ENCODE data around the gene HNRNPUL2. TPM values are rescaled to one million over a fixed set of nuclear protein-coding genes. Genes with fewer than 3 reads are reported as not detected.
"Not testable (repeated sequence)": the region's sequence is repeated elsewhere in the genome, so short reads cannot be mapped to it uniquely, and the experiment has no call there.

HNRNPUL2 gene
- total and polyA plus RNA-seq, 4 experiments from 2014 or later = 0.30 to 83.4 (median 41.4) TPM

DNA sequence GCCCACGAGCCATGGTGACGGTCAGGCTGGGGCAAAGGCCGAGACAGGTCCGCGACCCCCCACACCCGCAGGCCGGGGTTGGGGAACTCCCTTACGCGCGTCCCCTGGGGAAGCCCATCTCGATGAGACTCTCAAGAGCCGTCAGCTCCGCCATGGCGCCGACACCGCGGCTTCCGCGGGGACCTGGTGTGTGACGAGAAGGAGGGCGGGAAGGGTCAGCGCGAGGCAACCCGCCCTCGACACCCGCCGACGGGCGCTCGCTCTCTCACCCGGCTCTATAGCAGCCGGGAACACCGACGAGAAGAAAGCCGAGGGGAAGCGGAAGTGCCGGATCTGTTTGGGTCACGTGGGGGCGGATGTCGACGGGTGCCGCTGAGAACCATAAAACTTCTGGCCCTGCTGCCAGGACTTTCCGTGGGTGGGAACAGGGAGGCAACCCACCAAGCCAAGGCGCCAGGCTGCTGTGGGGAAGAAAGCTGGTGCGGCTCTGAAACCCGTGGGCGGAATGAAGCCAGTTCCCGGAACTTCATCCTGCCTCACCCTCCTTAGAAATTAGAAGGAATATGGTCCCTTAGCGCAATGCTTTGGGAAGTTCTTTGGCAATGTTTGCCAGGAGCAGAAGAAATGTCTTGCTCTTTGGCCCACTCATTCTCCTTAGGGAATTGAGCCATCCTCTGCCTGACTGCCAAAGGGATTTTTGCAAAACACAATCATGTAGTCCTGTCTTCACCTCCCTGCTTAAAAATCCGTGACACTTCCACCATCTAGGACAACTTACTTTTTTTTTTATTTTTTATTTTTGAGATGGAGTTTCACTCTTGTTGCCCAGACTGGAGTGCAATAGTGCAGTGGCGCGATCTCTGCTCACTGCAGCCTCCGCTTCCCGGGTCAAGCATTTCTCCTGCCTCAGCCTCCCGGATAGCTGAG lies 48.2 kb downstream of the HNRNPUL2 start, which contains the start of gene UBXN1:
TSS of gene UBXN1 (minus strand) at position 304 of the 927 bp plus-strand sequence. CDS start at position 154, 150 bp downstream.
- ChIA-PET CTCF (ENCODE audit: partially characterized antibody) (interaction anchor here (0.9 to 2.8 kb wide), 5 partner anchors 10 to 185 kb away, joined by 3 to 42 read pairs (median 5); partner anchors contain the start of genes C11orf98, CSKMT and LRRN4CL), POLR2A (ENCODE audit: partially characterized antibody) (interaction anchor here (0.6 to 19.7 kb wide), 16 partner anchors 8 to 254 kb away, joined by 3 to 494 read pairs (median 8); partner anchors contain the start of genes B3GAT3, BSCL2, C11orf98 and CSKMT)
- Histone ChIP-seq H3K36me3 (ENCODE audit: insufficient read depth, low read length) (peaks cover 15% of the 10 kb centered on the region), H3K9me3 (ENCODE audit: control insufficient read depth in 1 of 2, low read length in 2 of 2) (no peaks in the 10 kb centered on the region), H3K27ac (ENCODE audit: low read depth, low read length) (peak within 1 kb of the TSS; percentile 98), H3K4me1 (ENCODE audit: insufficient read depth, low read length) (peaks cover 37% of the 10 kb centered on the region), H3K27me3 (ENCODE audit: insufficient read depth, low read length) (no peaks in the 10 kb centered on the region), H3K4me3 (ENCODE audit: low read length in 2 of 2) (peak within 1 kb of the TSS; percentile 58 to 95)
- Mint-ChIP-seq H3K4me1 (peaks cover 16 to 50% (median 31%) of the 10 kb centered on the region in 4 donors), H3K36me3 (peaks cover 18 to 33% of the 10 kb centered on the region in 2 donors), H3K4me3 (peak within 1 kb of the TSS; percentile 87 to 98 (median 92)), H3K9me3 (no peaks in the 10 kb centered on the region), H3K27me3 (no peaks in the 10 kb centered on the region), H3K27ac (peak within 1 kb of the TSS; percentile 86 to 99 (median 95))
- peak; percentile 80 to 90 (median 82) for DNase-seq
- intact Hi-C loops (cut with micrococcal nuclease) = loop anchor here (1.0 to 5.0 kb wide), 6 partner anchors 8 to 257 kb away; partner anchors contain the start of genes C11orf98, CSKMT, INTS5 and UQCC3

DNA sequence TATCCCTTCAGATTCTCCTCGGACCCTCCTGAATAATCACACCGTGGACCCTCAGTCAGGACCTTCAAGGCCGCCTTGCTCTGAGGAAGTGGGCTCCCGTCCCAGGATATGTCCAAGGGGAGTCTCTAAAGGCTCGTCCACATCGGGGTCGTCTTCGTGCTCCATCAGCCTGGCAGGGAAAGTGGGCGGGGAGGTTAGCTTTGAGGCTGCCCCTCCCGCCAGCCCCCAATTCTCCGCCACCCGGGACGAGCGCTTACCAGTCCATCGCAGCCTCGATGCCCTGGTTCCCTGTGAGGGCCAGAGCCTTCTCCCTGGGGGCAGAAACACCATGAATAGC lies 48.9 kb downstream of the HNRNPUL2 start:
- H3K9me3 Mint-ChIP-seq = no peaks in the 10 kb centered on the region
- H3K4me3 ChIP-seq (ENCODE audit: low read length in 2 of 2) = peak overlapping the region; percentile 58 to 95
- no peaks in the 10 kb centered on the region for H3K27me3 ChIP-seq (ENCODE audit: insufficient read depth, low read length)
- H3K36me3 Mint-ChIP-seq = peaks cover 18 to 36% of the 10 kb centered on the region in 2 donors
- no peaks in the 10 kb centered on the region for H3K27me3 Mint-ChIP-seq
- ChIA-PET POLR2A (ENCODE audit: partially characterized antibody) (interaction anchor here (0.6 to 19.7 kb wide), 10 partner anchors 7 to 178 kb away, joined by 3 to 494 read pairs (median 8); partner anchors contain the start of genes BSCL2, C11orf98, CSKMT and GNG3), CTCF (ENCODE audit: partially characterized antibody) (no interaction called here)
- peak overlapping the region; percentile 98 for H3K27ac ChIP-seq (ENCODE audit: low read depth, low read length)
- peaks cover 43% of the 10 kb centered on the region for H3K4me1 ChIP-seq (ENCODE audit: insufficient read depth, low read length)
- intact Hi-C loops (cut with micrococcal nuclease) = loop anchor here (2.0 to 5.0 kb wide), 4 partner anchors 14 to 256 kb away; partner anchors contain the start of genes C11orf98, CSKMT and INTS5
- H3K9me3 ChIP-seq (ENCODE audit: control insufficient read depth in 1 of 2, low read length in 2 of 2) = no peaks in the 10 kb centered on the region
- H3K4me3 Mint-ChIP-seq = peak overlapping the region; percentile 87 to 98 (median 92)
- DNase-seq = no peak
- H3K27ac Mint-ChIP-seq = peak overlapping the region; percentile 86 to 99 (median 95)
- peaks cover 17 to 51% (median 34%) of the 10 kb centered on the region in 4 donors for H3K4me1 Mint-ChIP-seq
- H3K36me3 ChIP-seq (ENCODE audit: insufficient read depth, low read length) = peaks cover 15% of the 10 kb centered on the region

DNA sequence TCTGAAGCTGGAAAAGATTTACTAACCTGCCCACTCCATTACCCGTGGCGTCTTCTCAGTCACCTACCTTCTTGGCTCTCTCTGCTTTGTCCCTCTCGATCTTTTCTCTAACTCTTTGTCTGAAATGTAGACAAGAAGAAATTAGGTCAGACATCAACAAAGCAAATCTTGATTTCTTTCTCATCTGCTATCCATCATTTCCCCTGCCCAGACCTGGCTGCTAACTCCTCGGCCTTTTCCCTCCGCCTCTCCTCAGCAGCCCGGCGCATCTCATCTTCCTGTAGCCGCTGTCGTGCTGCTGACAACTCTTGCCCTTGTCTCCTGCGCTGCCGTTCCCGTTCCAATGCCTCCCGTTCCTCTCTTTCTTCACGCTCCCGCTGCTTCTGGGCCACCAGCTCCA lies 49.5 kb downstream of the HNRNPUL2 start:
- Histone ChIP-seq H3K36me3 (ENCODE audit: insufficient read depth, low read length) (peaks cover 15% of the 10 kb centered on the region), H3K27ac (ENCODE audit: low read depth, low read length) (peak overlapping the region; percentile 98), H3K4me1 (ENCODE audit: insufficient read depth, low read length) (peaks cover 50% of the 10 kb centered on the region), H3K4me3 (ENCODE audit: low read length in 2 of 2) (peak overlapping the region; percentile 17 to 95), H3K9me3 (ENCODE audit: control insufficient read depth in 1 of 2, low read length in 2 of 2) (no peaks in the 10 kb centered on the region), H3K27me3 (ENCODE audit: insufficient read depth, low read length) (no peaks in the 10 kb centered on the region)
- Mint-ChIP-seq H3K4me1 (peaks cover 18 to 58% (median 38%) of the 10 kb centered on the region in 4 donors), H3K27me3 (no peaks in the 10 kb centered on the region), H3K9me3 (no peaks in the 10 kb centered on the region), H3K27ac (peak overlapping the region; percentile 86 to 99 (median 95)), H3K4me3 (peak overlapping the region; percentile 87 to 98 (median 92)), H3K36me3 (peaks cover 18 to 39% of the 10 kb centered on the region in 2 donors)
- intact Hi-C loops (cut with micrococcal nuclease) = loop anchor here (2.0 to 5.0 kb wide), 4 partner anchors 13 to 255 kb away; partner anchors contain the start of genes C11orf98, CSKMT and INTS5
- ChIA-PET CTCF (ENCODE audit: partially characterized antibody) (interaction anchor here (1.4 to 1.6 kb wide), 2 partner anchors 10 to 13 kb away, joined by 3 to 6 read pairs; partner anchors contain the start of genes C11orf98 and CSKMT), POLR2A (ENCODE audit: partially characterized antibody) (interaction anchor here (1.3 to 19.7 kb wide), 10 partner anchors 11 to 179 kb away, joined by 3 to 494 read pairs (median 5); partner anchors contain the start of genes C11orf98, CSKMT, GANAB and MTA2)
- DNase-seq = no peak

DNA sequence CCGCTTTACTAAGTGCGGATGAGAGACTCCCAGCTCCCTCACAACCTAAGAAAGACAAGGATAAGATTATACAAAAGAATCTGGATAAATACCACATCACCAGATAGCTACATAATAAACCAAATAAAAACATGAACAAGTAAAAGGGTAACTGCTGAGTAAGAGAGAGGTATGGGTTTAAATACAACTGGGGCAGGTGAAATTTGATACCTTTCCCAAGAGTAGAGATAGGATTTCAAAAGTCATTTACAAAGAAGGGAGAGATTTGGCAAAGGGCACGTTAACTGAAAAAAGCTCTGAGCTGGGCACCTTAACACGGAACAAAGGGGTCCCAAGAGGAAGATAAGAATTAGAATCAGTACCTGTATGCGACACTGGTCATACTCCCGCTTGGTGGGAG lies 50.1 kb downstream of the HNRNPUL2 start:
- Mint-ChIP-seq H3K27ac (peak overlapping the region; percentile 76 to 99 (median 91)), H3K9me3 (no peaks in the 10 kb centered on the region), H3K27me3 (no peaks in the 10 kb centered on the region), H3K4me1 (peaks cover 19 to 64% (median 42%) of the 10 kb centered on the region in 4 donors), H3K4me3 (peak overlapping the region; percentile 59 to 98 (median 91)), H3K36me3 (peaks cover 18 to 41% of the 10 kb centered on the region in 2 donors)
- H3K27ac ChIP-seq (ENCODE audit: low read depth, low read length) = peak overlapping the region; percentile 98
- no peak for DNase-seq
- CTCF ChIA-PET (ENCODE audit: partially characterized antibody) = interaction anchor here (0.8 to 1.6 kb wide), 3 partner anchors 10 to 109 kb away, joined by 3 to 6 read pairs (median 3); partner anchors contain the start of genes C11orf98 and CSKMT
- no peaks in the 10 kb centered on the region for H3K27me3 ChIP-seq (ENCODE audit: insufficient read depth, low read length)
- no peak overlapping the region for H3K4me3 ChIP-seq (ENCODE audit: low read length in 2 of 2)
- H3K4me1 ChIP-seq (ENCODE audit: insufficient read depth, low read length) = peaks cover 56% of the 10 kb centered on the region
- intact Hi-C loops (cut with micrococcal nuclease) = loop anchor here (5.0 kb wide), 1 partner anchor 255 kb away; no protein-coding TSS in a partner anchor
- POLR2A ChIA-PET (ENCODE audit: partially characterized antibody) = interaction anchor here (0.7 to 19.7 kb wide), 12 partner anchors 11 to 179 kb away, joined by 3 to 494 read pairs (median 5); partner anchors contain the start of genes B3GAT3, C11orf98, CSKMT and GANAB
- peaks cover 15% of the 10 kb centered on the region for H3K36me3 ChIP-seq (ENCODE audit: insufficient read depth, low read length)
- no peaks in the 10 kb centered on the region for H3K9me3 ChIP-seq (ENCODE audit: control insufficient read depth in 1 of 2, low read length in 2 of 2)

DNA sequence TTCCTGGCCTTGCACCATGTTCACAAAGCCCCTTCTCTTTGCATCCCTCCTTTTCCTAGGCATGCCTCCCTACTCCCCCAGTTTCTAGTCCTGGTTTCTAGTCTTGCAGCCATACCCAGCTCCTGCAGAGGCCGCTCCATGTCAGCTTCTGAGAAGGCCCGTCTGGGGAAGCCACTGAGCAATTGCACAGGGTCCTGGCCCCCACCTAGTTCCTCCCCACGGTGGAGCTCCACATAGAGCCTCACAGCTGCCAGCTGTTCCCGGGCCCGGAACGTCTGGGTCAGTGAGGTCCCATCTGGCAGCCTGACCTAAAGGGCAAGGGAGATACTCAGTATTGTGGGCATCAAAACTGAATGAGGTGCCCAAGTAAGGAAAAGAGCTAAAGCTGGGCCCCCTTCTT lies 50.6 kb downstream of the HNRNPUL2 start:
- Mint-ChIP-seq H3K27me3 (no peaks in the 10 kb centered on the region), H3K36me3 (peaks cover 19 to 45% of the 10 kb centered on the region in 2 donors), H3K27ac (peak overlapping the region in 6 of 7 donors; percentile 52 to 97 (median 78)), H3K4me3 (peak overlapping the region; percentile 59 to 98 (median 91)), H3K4me1 (peaks cover 19 to 68% (median 44%) of the 10 kb centered on the region in 4 donors), H3K9me3 (no peaks in the 10 kb centered on the region)
- Histone ChIP-seq H3K4me3 (ENCODE audit: low read length in 2 of 2) (no peak overlapping the region), H3K27me3 (ENCODE audit: insufficient read depth, low read length) (no peaks in the 10 kb centered on the region), H3K4me1 (ENCODE audit: insufficient read depth, low read length) (peaks cover 56% of the 10 kb centered on the region), H3K9me3 (ENCODE audit: control insufficient read depth in 1 of 2, low read length in 2 of 2) (no peaks in the 10 kb centered on the region), H3K27ac (ENCODE audit: low read depth, low read length) (no peak overlapping the region), H3K36me3 (ENCODE audit: insufficient read depth, low read length) (peaks cover 15% of the 10 kb centered on the region)
- intact Hi-C loops (cut with micrococcal nuclease) = loop anchor here (5.0 kb wide), 1 partner anchor 254 kb away; no protein-coding TSS in a partner anchor
- POLR2A ChIA-PET (ENCODE audit: partially characterized antibody) = interaction anchor here (0.7 to 19.7 kb wide), 11 partner anchors 10 to 166 kb away, joined by 3 to 494 read pairs (median 5); partner anchors contain the start of genes B3GAT3, C11orf98, CSKMT and GANAB
- no peak for DNase-seq
- CTCF ChIA-PET (ENCODE audit: partially characterized antibody) = interaction anchor here (0.8 to 1.6 kb wide), 3 partner anchors 9 to 110 kb away, joined by 3 to 6 read pairs (median 3); partner anchors contain the start of genes C11orf98 and CSKMT

DNA sequence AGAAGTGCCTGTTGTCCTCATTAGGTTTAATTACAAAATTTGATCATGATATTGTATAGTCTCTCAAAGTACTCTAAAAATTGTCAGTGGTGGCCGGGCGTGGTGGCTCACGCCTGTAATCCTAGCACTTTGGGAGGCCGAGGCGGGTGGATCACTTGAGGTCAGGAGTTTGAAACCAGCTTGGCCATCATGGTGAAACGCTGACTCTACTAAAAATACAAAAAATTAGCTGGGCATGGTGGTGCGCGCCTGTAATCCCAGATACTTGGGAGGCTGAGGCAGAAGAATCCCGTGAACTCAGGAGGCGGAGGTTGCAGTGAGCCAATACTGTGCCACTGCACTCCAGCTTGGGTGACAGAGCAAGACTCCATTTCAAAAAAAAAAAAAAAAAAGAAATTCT lies 51.8 kb downstream of the HNRNPUL2 start:
- not testable (repeated sequence) for H3K27me3 Mint-ChIP-seq; H3K9me3 ChIP-seq (ENCODE audit: control insufficient read depth in 1 of 2, low read length in 2 of 2); H3K27ac ChIP-seq (ENCODE audit: low read depth, low read length); H3K27me3 ChIP-seq (ENCODE audit: insufficient read depth, low read length); H3K9me3 Mint-ChIP-seq; DNase-seq; H3K4me3 ChIP-seq (ENCODE audit: low read length in 2 of 2)
- Mint-ChIP-seq H3K27ac (peak overlapping the region in 3 of 7 donors; percentile 27 to 72 (median 70)), H3K4me1 (peaks cover 20 to 74% (median 46%) of the 10 kb centered on the region in 4 donors), H3K36me3 (peaks cover 22 to 52% of the 10 kb centered on the region in 2 donors), H3K4me3 (peak overlapping the region in 2 of 8 donors; percentile 30 to 38)
- ChIA-PET CTCF (ENCODE audit: partially characterized antibody) (interaction anchor here (0.7 to 2.5 kb wide), 5 partner anchors 11 to 290 kb away, joined by 3 to 12 read pairs (median 4); partner anchors contain the start of genes C11orf98, CSKMT and TUT1), POLR2A (ENCODE audit: partially characterized antibody) (interaction anchor here (1.3 to 19.7 kb wide), 7 partner anchors 9 to 79 kb away, joined by 5 to 494 read pairs (median 45); partner anchors contain the start of genes B3GAT3, C11orf98, CSKMT and GANAB)
- intact Hi-C loops (cut with micrococcal nuclease) = loop anchor here (5.0 kb wide), 1 partner anchor 253 kb away; no protein-coding TSS in a partner anchor
- H3K36me3 ChIP-seq (ENCODE audit: insufficient read depth, low read length) = peaks cover 15% of the 10 kb centered on the region
- peaks cover 56% of the 10 kb centered on the region for H3K4me1 ChIP-seq (ENCODE audit: insufficient read depth, low read length)
